HEK293 (cell line): ENCODE measurements around the gene NR3C2.
A peak's percentile ranks its signal among the peaks of the same experiment; 100 is the strongest.

ENCODE experiments used
- FEZF1 ChIP-seq: fragments of 450-650 bp; formaldehyde crosslinking; IDR thresholded peaks from 2 replicates; pipeline ENCODE4 v1.5.1; 2016; ENCODE audit warnings: missing biosample characterization, missing genetic modification characterization
- GFI1B ChIP-seq: fragments of 450-650 bp; formaldehyde crosslinking; IDR thresholded peaks from 2 replicates; pipeline ENCODE4 v1.5.1; 2016; ENCODE audit warnings: missing biosample characterization, missing genetic modification characterization
- GLIS1 ChIP-seq: fragments of 450-650 bp; formaldehyde crosslinking; IDR thresholded peaks from 2 replicates; pipeline ENCODE4 v1.5.1; 2016; ENCODE audit warnings: missing biosample characterization, missing genetic modification characterization
- KLF1 ChIP-seq: fragments of 450-650 bp; formaldehyde crosslinking; IDR thresholded peaks from 2 replicates; pipeline ENCODE4 v1.5.1; 2016; ENCODE audit warnings: missing biosample characterization, missing genetic modification characterization
- KLF10 ChIP-seq: fragments of 450-650 bp; IDR thresholded peaks from 2 replicates; pipeline ENCODE4 v1.5.1; 2018; ENCODE audit warnings: missing biosample characterization, mild to moderate bottlenecking, missing genetic modification characterization
- KLF16 ChIP-seq: fragments of 450-650 bp; formaldehyde crosslinking; IDR thresholded peaks from 2 replicates; pipeline ENCODE4 v1.5.1; 2017; ENCODE audit warnings: missing biosample characterization, missing genetic modification characterization
- KLF9 ChIP-seq: fragments of 450-650 bp; formaldehyde crosslinking; IDR thresholded peaks from 2 replicates; pipeline ENCODE4 v1.5.1; 2016; ENCODE audit warnings: missing biosample characterization, missing genetic modification characterization, low read depth
- OSR2 ChIP-seq: fragments of 450-650 bp; formaldehyde crosslinking; IDR thresholded peaks from 2 replicates; pipeline ENCODE4 v1.5.1; 2016; ENCODE audit warnings: missing biosample characterization, missing genetic modification characterization
- SP2 ChIP-seq: fragments of 450-650 bp; formaldehyde crosslinking; IDR thresholded peaks from 2 replicates; pipeline ENCODE4 v1.5.1; 2016; ENCODE audit warnings: missing biosample characterization, missing genetic modification characterization
- YY2 ChIP-seq: fragments of 450-650 bp; formaldehyde crosslinking; IDR thresholded peaks from 2 replicates; pipeline ENCODE4 v1.5.1; 2016; ENCODE audit warnings: missing biosample characterization, missing genetic modification characterization
- ZBTB8A ChIP-seq: fragments of 450-650 bp; formaldehyde crosslinking; IDR thresholded peaks from 2 replicates; pipeline ENCODE4 v1.5.1; 2016; ENCODE audit warnings: missing biosample characterization, missing genetic modification characterization
- ZEB2 ChIP-seq: fragments of 450-650 bp; formaldehyde crosslinking; IDR thresholded peaks from 2 replicates; pipeline ENCODE4 v1.5.1; 2016; ENCODE audit warnings: missing biosample characterization, missing genetic modification characterization
- ZFP41 ChIP-seq: fragments of 450-650 bp; formaldehyde crosslinking; IDR thresholded peaks from 2 replicates; pipeline ENCODE4 v1.5.1; 2016; ENCODE audit warnings: missing biosample characterization, missing genetic modification characterization, borderline replicate concordance
- ZNF132 ChIP-seq: fragments of 450-650 bp; formaldehyde crosslinking; IDR thresholded peaks from 2 replicates; pipeline ENCODE4 v1.5.1; 2017; ENCODE audit warnings: missing biosample characterization, missing genetic modification characterization, borderline replicate concordance
- ZNF169 ChIP-seq: fragments of 450-650 bp; formaldehyde crosslinking; IDR thresholded peaks from 2 replicates; pipeline ENCODE4 v1.5.1; 2016; ENCODE audit warnings: missing biosample characterization, missing genetic modification characterization
- ZNF2 ChIP-seq: fragments of 450-650 bp; formaldehyde crosslinking; IDR thresholded peaks from 2 replicates; pipeline ENCODE4 v1.5.1; 2016; ENCODE audit warnings: missing biosample characterization, missing genetic modification characterization
- ZNF341 ChIP-seq: fragments of 450-650 bp; formaldehyde crosslinking; IDR thresholded peaks from 2 replicates; pipeline ENCODE4; 2016; ENCODE audit warnings: low read depth, missing biosample characterization, missing genetic modification characterization
- ZNF48 ChIP-seq: fragments of 450-650 bp; formaldehyde crosslinking; IDR thresholded peaks from 2 replicates; pipeline ENCODE4 v1.5.1; 2016; ENCODE audit warnings: missing biosample characterization, missing genetic modification characterization
- ZNF654 ChIP-seq: fragments of 450-650 bp; formaldehyde crosslinking; IDR thresholded peaks from 2 replicates; pipeline ENCODE4 v1.5.1; 2016; ENCODE audit warnings: low read depth, missing biosample characterization, missing genetic modification characterization
- ZNF664 ChIP-seq: fragments of 450-650 bp; formaldehyde crosslinking; IDR thresholded peaks from 2 replicates; pipeline ENCODE4 v1.5.1; 2016; ENCODE audit warnings: missing biosample characterization, missing genetic modification characterization
- ZNF768 ChIP-seq: fragments of 450-650 bp; formaldehyde crosslinking; IDR thresholded peaks from 2 replicates; pipeline ENCODE4 v1.5.1; 2018; ENCODE audit warnings: missing biosample characterization, mild to moderate bottlenecking, missing genetic modification characterization
- ZXDB ChIP-seq: fragments of 450-650 bp; formaldehyde crosslinking; IDR thresholded peaks from 2 replicates; pipeline ENCODE4 v1.5.1; 2016; ENCODE audit warnings: missing biosample characterization, missing genetic modification characterization
- TF ChIP-seq, protein P1 (sequence below): fragments of 450-650 bp; formaldehyde crosslinking; IDR thresholded peaks from 2 replicates; pipeline ENCODE4 v1.5.1; 2016; ENCODE audit warnings: missing biosample characterization, missing genetic modification characterization
- TF ChIP-seq, protein P2 (sequence below): fragments of 450-650 bp; formaldehyde crosslinking; IDR thresholded peaks from 2 replicates; pipeline ENCODE4 v1.5.1; 2017; ENCODE audit warnings: missing biosample characterization, missing genetic modification characterization
- TF ChIP-seq, protein P3 (sequence below): fragments of 450-650 bp; formaldehyde crosslinking; conservative IDR thresholded peaks from 2 replicates; pipeline ENCODE4 v1.5.1; 2016; ENCODE audit warnings: low read depth, missing biosample characterization, missing genetic modification characterization
- TF ChIP-seq, protein P4 (sequence below): fragments of 450-650 bp; formaldehyde crosslinking; optimal IDR thresholded peaks from 2 replicates; pipeline ENCODE3; 2016; ENCODE audit warnings: missing biosample characterization, mild to moderate bottlenecking, missing genetic modification characterization
- TF ChIP-seq, protein P5 (sequence below): fragments of 450-650 bp; formaldehyde crosslinking; IDR thresholded peaks from 2 replicates; pipeline ENCODE4 v1.5.1; 2016; ENCODE audit warnings: missing biosample characterization, missing genetic modification characterization
- TF ChIP-seq, protein P6 (sequence below): fragments of 450-650 bp; formaldehyde crosslinking; IDR thresholded peaks from 2 replicates; pipeline ENCODE4 v1.5.1; 2016; ENCODE audit warnings: missing biosample characterization, missing genetic modification characterization

NR3C2 gene

DNA sequence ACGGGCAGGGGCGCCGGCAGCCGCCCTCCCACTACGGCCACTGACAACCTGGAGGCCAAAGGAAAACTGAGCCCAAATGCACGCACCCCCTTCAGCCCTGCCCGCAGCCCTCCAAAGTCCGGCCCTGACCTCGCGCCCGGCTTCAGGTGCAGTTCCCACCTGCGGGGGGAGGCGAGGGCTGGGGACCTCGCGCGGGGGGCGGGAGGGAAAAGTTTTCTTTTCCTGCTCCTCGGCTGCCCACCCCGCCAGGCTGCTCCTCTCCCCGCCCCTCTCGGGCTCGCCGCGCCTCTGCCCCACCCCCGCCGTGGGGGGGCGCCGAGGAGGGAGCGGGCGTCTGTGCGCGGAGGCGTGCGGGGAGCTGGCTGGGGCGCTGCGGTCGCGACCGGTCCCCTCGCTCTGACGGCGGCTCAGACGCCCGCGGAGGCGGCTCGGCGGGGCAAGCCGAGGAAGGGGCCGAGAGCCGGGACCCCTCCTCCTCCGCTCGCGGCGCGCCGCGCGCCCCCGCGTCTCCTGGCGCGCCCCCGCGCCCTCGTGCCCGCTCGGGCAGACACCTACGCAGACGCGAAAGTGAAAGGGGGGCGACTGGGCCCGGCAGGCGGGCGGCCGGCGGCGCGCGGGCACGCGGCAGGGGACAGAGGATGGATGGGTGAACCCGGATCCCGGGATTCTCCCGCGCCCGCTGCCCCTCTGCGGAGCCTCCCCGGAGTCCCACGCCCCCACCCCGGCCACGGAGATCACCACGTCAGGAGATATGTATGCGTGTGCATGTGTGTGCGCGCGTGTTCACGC, 3.1 kb upstream of the NR3C2 start (continued):
- TF ChIP-seq FEZF1 (tag by site-specific recombination) (no peak), ZNF768 (tag by site-specific recombination) (no peak), GLIS1 (peak; percentile 70; the same call in 1 of the 2 replicates), ZFP41 (tag by site-specific recombination) (no peak), ZNF664 (tag by site-specific recombination) (no peak), KLF16 (0 out of 2 replicates have a peak, but pooled peaks have one; percentile 17), KLF1 (peak; percentile 45; the same call in 1 of the 2 replicates), ZNF2 (tag by site-specific recombination) (no peak), ZNF654 (tag by site-specific recombination) (no peak), GFI1B (tag by site-specific recombination) (no peak), ZXDB (tag by site-specific recombination) (no peak), ZNF132 (tag by site-specific recombination) (no peak), ZEB2 (0 out of 2 replicates have a peak, but pooled peaks have one; percentile 26), KLF9 (tag by site-specific recombination) (peak; percentile 45), ZNF341 (peak; percentile 66), ZNF169 (no peak), YY2 (tag by site-specific recombination) (no peak), SP2 (tag by site-specific recombination) (peak; percentile 33; the same call in 1 of the 2 replicates), KLF10 (tag by site-specific recombination) (peak; percentile 79; the same call in 1 of the 2 replicates), OSR2 (tag by site-specific recombination) (no peak), ZNF48 (tag by site-specific recombination) (no peak), ZBTB8A (peak; percentile 89)
- TF ChIP-seq, protein P1, sequence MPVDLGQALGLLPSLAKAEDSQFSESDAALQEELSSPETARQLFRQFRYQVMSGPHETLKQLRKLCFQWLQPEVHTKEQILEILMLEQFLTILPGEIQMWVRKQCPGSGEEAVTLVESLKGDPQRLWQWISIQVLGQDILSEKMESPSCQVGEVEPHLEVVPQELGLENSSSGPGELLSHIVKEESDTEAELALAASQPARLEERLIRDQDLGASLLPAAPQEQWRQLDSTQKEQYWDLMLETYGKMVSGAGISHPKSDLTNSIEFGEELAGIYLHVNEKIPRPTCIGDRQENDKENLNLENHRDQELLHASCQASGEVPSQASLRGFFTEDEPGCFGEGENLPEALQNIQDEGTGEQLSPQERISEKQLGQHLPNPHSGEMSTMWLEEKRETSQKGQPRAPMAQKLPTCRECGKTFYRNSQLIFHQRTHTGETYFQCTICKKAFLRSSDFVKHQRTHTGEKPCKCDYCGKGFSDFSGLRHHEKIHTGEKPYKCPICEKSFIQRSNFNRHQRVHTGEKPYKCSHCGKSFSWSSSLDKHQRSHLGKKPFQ (tag by site-specific recombination), result peak; percentile 79
- TF ChIP-seq, protein P2, sequence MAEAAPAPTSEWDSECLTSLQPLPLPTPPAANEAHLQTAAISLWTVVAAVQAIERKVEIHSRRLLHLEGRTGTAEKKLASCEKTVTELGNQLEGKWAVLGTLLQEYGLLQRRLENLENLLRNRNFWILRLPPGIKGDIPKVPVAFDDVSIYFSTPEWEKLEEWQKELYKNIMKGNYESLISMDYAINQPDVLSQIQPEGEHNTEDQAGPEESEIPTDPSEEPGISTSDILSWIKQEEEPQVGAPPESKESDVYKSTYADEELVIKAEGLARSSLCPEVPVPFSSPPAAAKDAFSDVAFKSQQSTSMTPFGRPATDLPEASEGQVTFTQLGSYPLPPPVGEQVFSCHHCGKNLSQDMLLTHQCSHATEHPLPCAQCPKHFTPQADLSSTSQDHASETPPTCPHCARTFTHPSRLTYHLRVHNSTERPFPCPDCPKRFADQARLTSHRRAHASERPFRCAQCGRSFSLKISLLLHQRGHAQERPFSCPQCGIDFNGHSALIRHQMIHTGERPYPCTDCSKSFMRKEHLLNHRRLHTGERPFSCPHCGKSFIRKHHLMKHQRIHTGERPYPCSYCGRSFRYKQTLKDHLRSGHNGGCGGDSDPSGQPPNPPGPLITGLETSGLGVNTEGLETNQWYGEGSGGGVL (tag by site-specific recombination), result peak; percentile 5
- TF ChIP-seq, protein P3, sequence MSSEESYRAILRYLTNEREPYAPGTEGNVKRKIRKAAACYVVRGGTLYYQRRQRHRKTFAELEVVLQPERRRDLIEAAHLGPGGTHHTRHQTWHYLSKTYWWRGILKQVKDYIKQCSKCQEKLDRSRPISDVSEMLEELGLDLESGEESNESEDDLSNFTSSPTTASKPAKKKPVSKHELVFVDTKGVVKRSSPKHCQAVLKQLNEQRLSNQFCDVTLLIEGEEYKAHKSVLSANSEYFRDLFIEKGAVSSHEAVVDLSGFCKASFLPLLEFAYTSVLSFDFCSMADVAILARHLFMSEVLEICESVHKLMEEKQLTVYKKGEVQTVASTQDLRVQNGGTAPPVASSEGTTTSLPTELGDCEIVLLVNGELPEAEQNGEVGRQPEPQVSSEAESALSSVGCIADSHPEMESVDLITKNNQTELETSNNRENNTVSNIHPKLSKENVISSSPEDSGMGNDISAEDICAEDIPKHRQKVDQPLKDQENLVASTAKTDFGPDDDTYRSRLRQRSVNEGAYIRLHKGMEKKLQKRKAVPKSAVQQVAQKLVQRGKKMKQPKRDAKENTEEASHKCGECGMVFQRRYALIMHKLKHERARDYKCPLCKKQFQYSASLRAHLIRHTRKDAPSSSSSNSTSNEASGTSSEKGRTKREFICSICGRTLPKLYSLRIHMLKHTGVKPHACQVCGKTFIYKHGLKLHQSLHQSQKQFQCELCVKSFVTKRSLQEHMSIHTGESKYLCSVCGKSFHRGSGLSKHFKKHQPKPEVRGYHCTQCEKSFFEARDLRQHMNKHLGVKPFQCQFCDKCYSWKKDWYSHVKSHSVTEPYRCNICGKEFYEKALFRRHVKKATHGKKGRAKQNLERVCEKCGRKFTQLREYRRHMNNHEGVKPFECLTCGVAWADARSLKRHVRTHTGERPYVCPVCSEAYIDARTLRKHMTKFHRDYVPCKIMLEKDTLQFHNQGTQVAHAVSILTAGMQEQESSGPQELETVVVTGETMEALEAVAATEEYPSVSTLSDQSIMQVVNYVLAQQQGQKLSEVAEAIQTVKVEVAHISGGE, result no peak
- TF ChIP-seq, protein P4, sequence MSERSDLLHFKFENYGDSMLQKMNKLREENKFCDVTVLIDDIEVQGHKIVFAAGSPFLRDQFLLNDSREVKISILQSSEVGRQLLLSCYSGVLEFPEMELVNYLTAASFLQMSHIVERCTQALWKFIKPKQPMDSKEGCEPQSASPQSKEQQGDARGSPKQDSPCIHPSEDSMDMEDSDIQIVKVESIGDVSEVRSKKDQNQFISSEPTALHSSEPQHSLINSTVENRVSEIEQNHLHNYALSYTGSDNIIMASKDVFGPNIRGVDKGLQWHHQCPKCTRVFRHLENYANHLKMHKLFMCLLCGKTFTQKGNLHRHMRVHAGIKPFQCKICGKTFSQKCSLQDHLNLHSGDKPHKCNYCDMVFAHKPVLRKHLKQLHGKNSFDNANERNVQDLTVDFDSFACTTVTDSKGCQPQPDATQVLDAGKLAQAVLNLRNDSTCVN (tag by site-specific recombination), result peak; percentile 80
- TF ChIP-seq, protein P5, sequence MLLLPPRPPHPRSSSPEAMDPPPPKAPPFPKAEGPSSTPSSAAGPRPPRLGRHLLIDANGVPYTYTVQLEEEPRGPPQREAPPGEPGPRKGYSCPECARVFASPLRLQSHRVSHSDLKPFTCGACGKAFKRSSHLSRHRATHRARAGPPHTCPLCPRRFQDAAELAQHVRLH (tag by site-specific recombination), result no peak
- TF ChIP-seq, protein P6, sequence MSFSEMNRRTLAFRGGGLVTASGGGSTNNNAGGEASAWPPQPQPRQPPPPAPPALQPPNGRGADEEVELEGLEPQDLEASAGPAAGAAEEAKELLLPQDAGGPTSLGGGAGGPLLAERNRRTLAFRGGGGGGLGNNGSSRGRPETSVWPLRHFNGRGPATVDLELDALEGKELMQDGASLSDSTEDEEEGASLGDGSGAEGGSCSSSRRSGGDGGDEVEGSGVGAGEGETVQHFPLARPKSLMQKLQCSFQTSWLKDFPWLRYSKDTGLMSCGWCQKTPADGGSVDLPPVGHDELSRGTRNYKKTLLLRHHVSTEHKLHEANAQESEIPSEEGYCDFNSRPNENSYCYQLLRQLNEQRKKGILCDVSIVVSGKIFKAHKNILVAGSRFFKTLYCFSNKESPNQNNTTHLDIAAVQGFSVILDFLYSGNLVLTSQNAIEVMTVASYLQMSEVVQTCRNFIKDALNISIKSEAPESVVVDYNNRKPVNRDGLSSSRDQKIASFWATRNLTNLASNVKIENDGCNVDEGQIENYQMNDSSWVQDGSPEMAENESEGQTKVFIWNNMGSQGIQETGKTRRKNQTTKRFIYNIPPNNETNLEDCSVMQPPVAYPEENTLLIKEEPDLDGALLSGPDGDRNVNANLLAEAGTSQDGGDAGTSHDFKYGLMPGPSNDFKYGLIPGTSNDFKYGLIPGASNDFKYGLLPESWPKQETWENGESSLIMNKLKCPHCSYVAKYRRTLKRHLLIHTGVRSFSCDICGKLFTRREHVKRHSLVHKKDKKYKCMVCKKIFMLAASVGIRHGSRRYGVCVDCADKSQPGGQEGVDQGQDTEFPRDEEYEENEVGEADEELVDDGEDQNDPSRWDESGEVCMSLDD (tag by site-specific recombination), result peak; percentile 22; the same call in 1 of the 2 replicates
